Esophagus muscularis mucosa (tissue), 4 donors: ENCODE measurements around the gene KCNQ2. TPM values are rescaled to one million over a fixed set of nuclear protein-coding genes. Genes with fewer than 3 reads are reported as not detected.
A peak's percentile ranks its signal among the peaks of the same experiment; 100 is the strongest.
"Not testable (repeated sequence)": the region's sequence is repeated elsewhere in the genome, so short reads cannot be mapped to it uniquely, and the experiment has no call there.

ENCODE experiments used
- DNase-seq: peaks from one replicate; pipeline ENCODE4 v3.0.0-alpha.2; 2017; ENCODE audit errors: extremely low spot score
- H3K27ac ChIP-seq, 4 donors: fragments of 200-600 bp; sonication (generic); replicated peaks in 1 of 4; 1 replicate in 3 of 4; 2 replicates in 1 of 4; pipeline ENCODE4 v1.5.1; 2016 to 2019; ENCODE audit warnings: mild to moderate bottlenecking in 1 of 4
- H3K27me3 ChIP-seq, 4 donors: fragments of 200-600 bp; sonication (generic); one replicate each; pipeline versions ENCODE4 v1.5.1 to v1.6.0; 2016 to 2019
- H3K36me3 ChIP-seq, 4 donors: fragments of 200-600 bp; sonication (generic); one replicate each; pipeline ENCODE4 v1.5.1; 2016 to 2019
- H3K4me1 ChIP-seq, 4 donors: fragments of 200-600 bp; sonication (generic); one replicate each; pipeline ENCODE4 v1.5.1; 2016 to 2019
- H3K4me3 ChIP-seq, 4 donors: fragments of 200-600 bp; sonication (generic); 1 replicate in 2 of 4; 2 replicates in 2 of 4; pipeline ENCODE4 v1.5.1; 2016 to 2019; ENCODE audit warnings: mild to moderate bottlenecking in 4 of 4, moderate library complexity in 1 of 4
- H3K9me3 ChIP-seq, 4 donors: fragments of 200-600 bp; sonication (generic); 1 replicate in 3 of 4; 2 replicates in 1 of 4; pipeline ENCODE4 v1.5.1; 2016 to 2019
- EP300 ChIP-seq: sonication (generic); formaldehyde crosslinking; IDR thresholded peaks from one replicate; pipeline ENCODE4 v1.6.1; 2017; ENCODE audit warnings: antibody characterized with exemption
- POLR2A ChIP-seq: fragments of 450-650 bp; IDR thresholded peaks from one replicate; pipeline ENCODE4 v1.6.1; 2017; ENCODE audit warnings: antibody characterized with exemption, moderate library complexity, mild to moderate bottlenecking, low read depth
- POLR2AphosphoS5 ChIP-seq, 2 donors: sonication (generic); formaldehyde crosslinking; IDR thresholded peaks; one replicate each; pipeline ENCODE4 v1.6.1; 2017; ENCODE audit warnings: antibody characterized with exemption in 2 of 2
- WGBS: methylation state at CpG from one replicate; pipeline ENCODE4 v1.1.5; 2018; 5-methylcytosine and 5-hydroxymethylcytosine counted together
- intact Hi-C: fragments of 100-400 bp; cut with DNase I; formaldehyde crosslinking; loops from one replicate; pipeline ENCODE4 v1.15.1; 2023
- total RNA-seq, 4 donors: library from RNA; depleted of rRNA; stranded (reverse); fragments of >200 nt; gene quantifications; one replicate each; pipeline versions ENCODE4 v1.1.0 to v1.2.1, GENCODE V29; 2016
- TF ChIP-seq, protein P1 (sequence below), 3 experiments: fragments of 200-600 bp in 2 of 3; fragments of 450-650 bp in 1 of 3; sonication (generic) in 2 of 3; IDR thresholded peaks; one replicate each; pipeline ENCODE4 v1.5.1; 2017 to 2019; ENCODE audit warnings: antibody characterized with exemption in 3 of 3, mild to moderate bottlenecking in 2 of 3, moderate library complexity in 1 of 3

KCNQ2 gene
- total RNA-seq, 4 donors from 2014 or later, result 0.11 to 1.6 (median 0.50) TPM; not detected in 1

DNA sequence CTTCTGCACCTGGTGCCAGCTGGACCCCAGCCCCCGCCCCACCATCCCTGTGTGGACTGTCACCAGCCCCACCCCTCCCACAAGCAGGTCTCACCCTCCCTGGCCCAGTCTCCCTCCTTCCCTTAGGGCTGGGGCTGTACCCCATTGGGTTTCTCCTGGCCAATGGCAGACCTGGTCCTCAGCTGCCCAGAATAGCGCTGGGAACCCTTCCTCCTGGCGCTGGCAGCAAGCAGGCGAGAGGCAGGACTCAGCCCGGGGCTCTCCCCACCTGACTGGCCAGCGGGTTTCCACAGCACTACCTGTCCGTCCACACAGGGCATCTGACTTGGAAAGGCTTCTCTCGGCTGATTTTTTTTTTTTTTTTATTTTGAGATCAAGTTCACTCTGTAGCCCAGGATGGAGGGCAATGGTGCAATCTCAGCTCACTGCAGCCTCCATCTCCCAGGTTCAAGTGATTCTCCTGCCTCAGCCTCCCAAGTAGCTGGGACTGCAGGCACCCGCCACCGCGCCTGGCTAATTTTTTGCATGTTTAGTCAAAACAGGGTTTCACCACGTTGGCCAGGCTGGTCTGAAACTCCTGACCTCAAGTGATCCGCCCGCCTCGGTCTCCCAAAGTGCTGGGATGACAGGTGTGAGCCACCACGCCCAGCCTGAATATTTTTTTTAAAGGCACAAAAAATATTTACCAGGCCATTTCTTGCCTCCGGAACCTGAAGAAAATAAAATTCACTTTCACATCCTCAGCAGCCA lies 89.7 kb downstream of the KCNQ2 start:
- Histone ChIP-seq H3K36me3 (no peaks in the 10 kb centered on the region), H3K4me3 (no peak overlapping the region), H3K9me3 (peaks cover 0 to 26% (median 18%) of the 10 kb centered on the region in 4 donors), H3K27me3 (peaks cover 0 to 76% (median 0%) of the 10 kb centered on the region in 4 donors), H3K4me1 (peaks cover 0 to 10% (median 0%) of the 10 kb centered on the region in 4 donors), H3K27ac (no peak overlapping the region)
- DNase-seq, result no peak
- intact Hi-C loops, result loop anchor here (5.0 kb wide), 1 partner anchor 75 kb away; no protein-coding TSS in a partner anchor
- 69% methylated on average over 17 of the region's 17 CpGs for WGBS
- TF ChIP-seq POLR2A (no peak), POLR2AphosphoS5 (IDR thresholded peaks at IDR 0.05) (no peak), EP300 (no peak)
- TF ChIP-seq, protein P1, sequence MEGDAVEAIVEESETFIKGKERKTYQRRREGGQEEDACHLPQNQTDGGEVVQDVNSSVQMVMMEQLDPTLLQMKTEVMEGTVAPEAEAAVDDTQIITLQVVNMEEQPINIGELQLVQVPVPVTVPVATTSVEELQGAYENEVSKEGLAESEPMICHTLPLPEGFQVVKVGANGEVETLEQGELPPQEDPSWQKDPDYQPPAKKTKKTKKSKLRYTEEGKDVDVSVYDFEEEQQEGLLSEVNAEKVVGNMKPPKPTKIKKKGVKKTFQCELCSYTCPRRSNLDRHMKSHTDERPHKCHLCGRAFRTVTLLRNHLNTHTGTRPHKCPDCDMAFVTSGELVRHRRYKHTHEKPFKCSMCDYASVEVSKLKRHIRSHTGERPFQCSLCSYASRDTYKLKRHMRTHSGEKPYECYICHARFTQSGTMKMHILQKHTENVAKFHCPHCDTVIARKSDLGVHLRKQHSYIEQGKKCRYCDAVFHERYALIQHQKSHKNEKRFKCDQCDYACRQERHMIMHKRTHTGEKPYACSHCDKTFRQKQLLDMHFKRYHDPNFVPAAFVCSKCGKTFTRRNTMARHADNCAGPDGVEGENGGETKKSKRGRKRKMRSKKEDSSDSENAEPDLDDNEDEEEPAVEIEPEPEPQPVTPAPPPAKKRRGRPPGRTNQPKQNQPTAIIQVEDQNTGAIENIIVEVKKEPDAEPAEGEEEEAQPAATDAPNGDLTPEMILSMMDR (IDR thresholded peaks at IDR 0.05), result no peak

DNA sequence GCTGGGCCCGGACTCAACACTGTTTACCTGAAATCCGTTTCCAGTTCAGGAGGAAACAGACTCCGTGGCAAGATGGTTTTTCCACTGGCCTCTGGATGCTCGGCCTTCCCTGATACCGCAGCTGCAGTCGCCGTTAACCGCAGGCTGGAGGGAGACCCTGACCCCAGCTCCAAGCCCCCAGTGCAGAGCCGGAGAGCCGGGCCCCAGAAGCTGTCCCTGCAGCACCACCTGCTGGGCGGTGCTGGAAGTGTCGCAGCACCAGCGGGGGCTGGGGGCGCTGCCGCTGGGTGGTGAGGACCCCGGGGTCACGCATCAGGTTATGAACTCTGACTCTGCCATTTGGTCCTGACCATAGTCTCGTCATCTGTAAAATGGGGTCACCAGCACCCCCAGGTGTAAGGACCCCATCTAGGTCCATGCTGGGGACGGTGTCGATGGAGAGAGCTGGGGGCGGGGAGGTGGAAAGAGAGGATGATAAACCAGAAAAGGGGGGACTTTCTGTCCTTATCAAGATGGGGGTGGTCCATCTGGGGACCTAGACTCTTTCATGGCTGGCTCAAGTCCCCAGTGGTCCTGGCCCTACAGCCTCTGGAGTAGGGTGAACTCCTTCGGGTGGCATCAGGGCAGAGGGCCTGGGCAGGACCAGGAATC lies 90.5 kb downstream of the KCNQ2 start:
- no peaks in the 10 kb centered on the region for H3K36me3 ChIP-seq
- H3K27me3 ChIP-seq, result peaks cover 0 to 84% (median 2%) of the 10 kb centered on the region in 4 donors
- H3K27ac ChIP-seq, result no peak overlapping the region
- intact Hi-C loops, result loop anchor here (5.0 kb wide), 1 partner anchor 75 kb away; no protein-coding TSS in a partner anchor
- peaks cover 0 to 26% (median 18%) of the 10 kb centered on the region in 4 donors for H3K9me3 ChIP-seq
- no peak for TF ChIP-seq EP300
- TF ChIP-seq, protein P1 (IDR thresholded peaks at IDR 0.05), result peak; percentile 67 to 92 (median 71)
- H3K4me1 ChIP-seq, result peaks cover 0 to 13% (median 0%) of the 10 kb centered on the region in 4 donors
- WGBS, result 16% methylated on average over 19 of the region's 22 CpGs
- no peak overlapping the region for H3K4me3 ChIP-seq
- no peak for DNase-seq

DNA sequence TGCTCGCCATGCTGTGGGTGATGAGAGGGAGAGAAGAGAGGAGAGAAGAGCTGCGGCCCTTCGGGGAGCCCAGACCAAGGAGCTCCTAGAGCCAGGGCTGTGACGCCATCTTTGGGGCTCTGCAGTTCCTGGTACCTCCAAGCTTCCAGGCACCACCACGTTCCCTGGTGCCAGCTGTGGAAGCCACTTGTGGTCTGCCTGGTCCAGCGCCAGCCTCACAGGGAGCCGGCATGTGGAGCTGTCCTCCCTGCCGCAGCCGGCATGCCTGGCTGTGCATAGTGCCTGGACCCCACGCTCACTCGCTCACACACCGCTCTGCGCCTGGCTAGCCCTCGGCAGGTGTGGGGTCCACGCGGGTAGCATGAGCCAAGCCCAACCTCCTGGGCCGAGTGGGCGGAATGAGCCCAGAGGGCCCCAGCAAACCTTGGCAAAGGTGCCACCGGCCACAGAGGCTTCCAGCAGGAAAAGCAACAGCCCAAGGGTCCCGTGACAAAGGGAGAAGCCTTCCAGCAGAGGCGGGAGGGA lies 92.0 kb downstream of the KCNQ2 start:
- H3K36me3 ChIP-seq, result no peaks in the 10 kb centered on the region
- peaks cover 0 to 91% (median 6%) of the 10 kb centered on the region in 4 donors for H3K27me3 ChIP-seq
- 96% methylated on average over 8 of the region's 21 CpGs for WGBS
- H3K4me3 ChIP-seq, result no peak overlapping the region
- no peak overlapping the region for H3K27ac ChIP-seq
- intact Hi-C loops, result loop anchor here (5.0 kb wide), 1 partner anchor 73 kb away; no protein-coding TSS in a partner anchor
- DNase-seq, result no peak
- peaks cover 0 to 11% (median 7%) of the 10 kb centered on the region in 4 donors for H3K9me3 ChIP-seq
- TF ChIP-seq, protein P1 (IDR thresholded peaks at IDR 0.05), result no peak
- TF ChIP-seq POLR2AphosphoS5 (IDR thresholded peaks at IDR 0.05) (no peak), EP300 (no peak), POLR2A (no peak)
- peaks cover 0 to 15% (median 0%) of the 10 kb centered on the region in 4 donors for H3K4me1 ChIP-seq

DNA sequence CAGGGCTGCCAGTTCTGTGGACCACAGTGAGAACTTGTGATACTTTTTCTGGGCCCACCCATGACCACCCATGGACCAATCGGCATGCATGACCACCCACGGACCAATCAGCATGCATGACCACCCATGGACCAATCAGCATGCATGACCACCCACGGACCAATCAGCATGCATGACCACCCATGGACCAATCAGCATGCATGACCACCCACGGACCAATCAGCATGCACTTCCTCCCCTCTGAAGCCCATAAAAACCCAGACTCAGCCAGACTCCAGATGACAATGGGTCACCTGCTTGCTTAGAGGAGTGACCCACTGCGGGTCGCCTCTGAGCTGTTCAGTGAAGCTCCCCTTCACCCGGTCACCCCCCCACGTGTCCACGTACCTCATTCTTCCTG lies 92.6 kb downstream of the KCNQ2 start:
- Histone ChIP-seq H3K27me3 (peaks cover 0 to 96% (median 8%) of the 10 kb centered on the region in 4 donors), H3K4me1 (peaks cover 0 to 15% (median 0%) of the 10 kb centered on the region in 4 donors)
- H3K4me3 ChIP-seq, H3K36me3 ChIP-seq, H3K27ac ChIP-seq, DNase-seq, H3K9me3 ChIP-seq: not testable (repeated sequence)
- 74% methylated on average over 8 of the region's 9 CpGs for WGBS
- intact Hi-C loops, result loop anchor here (5.0 kb wide), 1 partner anchor 73 kb away; no protein-coding TSS in a partner anchor

DNA sequence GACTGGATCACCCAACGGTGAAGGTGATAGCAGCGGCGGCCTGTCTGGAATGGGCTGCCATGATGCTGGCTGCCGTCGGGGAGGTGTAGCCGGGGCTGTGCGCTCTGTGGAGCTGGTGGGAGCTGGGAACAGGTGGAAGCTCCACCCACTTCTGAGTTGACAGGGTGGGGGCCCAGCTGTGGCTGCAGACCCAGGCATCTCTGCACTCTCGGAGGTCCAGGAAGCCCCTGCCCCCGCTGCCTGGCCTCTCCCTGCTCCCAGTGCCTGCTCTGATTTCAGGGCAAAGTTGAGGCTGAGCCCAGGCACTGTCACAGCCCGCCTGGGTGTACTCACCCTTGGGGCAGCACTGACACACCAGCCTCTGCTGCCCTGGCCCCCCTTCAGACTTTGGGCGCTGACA lies 93.2 kb downstream of the KCNQ2 start:
- peaks cover 0 to 99% (median 8%) of the 10 kb centered on the region in 4 donors for H3K27me3 ChIP-seq
- TF ChIP-seq POLR2A, result no peak
- TF ChIP-seq, protein P1 (IDR thresholded peaks at IDR 0.05), result no peak
- no peak for TF ChIP-seq POLR2AphosphoS5 (IDR thresholded peaks at IDR 0.05)
- no peak for TF ChIP-seq EP300
- 62% methylated on average over 5 of the region's 11 CpGs for WGBS
- no peaks in the 10 kb centered on the region for H3K9me3 ChIP-seq
- H3K27ac ChIP-seq, result no peak overlapping the region
- no peaks in the 10 kb centered on the region for H3K36me3 ChIP-seq
- intact Hi-C loops, result no loop called here
- no peak for DNase-seq
- no peak overlapping the region for H3K4me3 ChIP-seq
- H3K4me1 ChIP-seq, result peaks cover 0 to 15% (median 0%) of the 10 kb centered on the region in 4 donors
